ENCODE measurements around the gene NAGS. TPM values are rescaled to one million over a fixed set of nuclear protein-coding genes. Genes with fewer than 3 reads are reported as not detected.

NAGS gene
- polyA plus RNA-seq, 3 donors = 0.34 to 1.0 (median 0.45) TPM

Other genes with a start within 250 kb of the NAGS start
- not detected for gene SOST, start 245.8 kb upstream of the NAGS start, polyA plus RNA-seq
- gene DUSP3, start 225.6 kb upstream of the NAGS start, polyA plus RNA-seq = 10 to 100 TPM; 25.2 to 52.0 (median 36.2) TPM
- gene CFAP97D1, start 224.2 kb upstream of the NAGS start, polyA plus RNA-seq = not detected
- gene MPP3, start 171.5 kb upstream of the NAGS start, polyA plus RNA-seq = 1 to 10 TPM; 4.9 to 7.0 (median 5.6) TPM
- gene CD300LG, start 157.4 kb upstream of the NAGS start, polyA plus RNA-seq = 100 to 1,000 TPM in 1 of 3 donors, 10 to 100 TPM in 1, 1 to 10 TPM in 1; 7.2 to 117 (median 44.2) TPM
- gene MPP2, start 97.1 kb upstream of the NAGS start, polyA plus RNA-seq = 1 to 10 TPM in 1 of 3 donors, under 1 TPM in 2; 0.61 to 3.3 (median 0.71) TPM
- 10 to 100 TPM in 1 of 3 donors, not detected in 2; 89.3 TPM for gene PPY, start 62.1 kb upstream of the NAGS start, polyA plus RNA-seq
- gene PYY, start 50.7 kb upstream of the NAGS start, polyA plus RNA-seq = not detected
- gene TMEM101, start 10.3 kb downstream of the NAGS start, polyA plus RNA-seq = 10 to 100 TPM; 18.7 to 35.4 (median 22.9) TPM
- gene LSM12, start 62.0 kb downstream of the NAGS start, polyA plus RNA-seq = 10 to 100 TPM; 13.7 to 30.6 (median 28.6) TPM
- gene G6PC3, start 66.1 kb downstream of the NAGS start, polyA plus RNA-seq = 10 to 100 TPM; 39.4 to 85.3 (median 39.5) TPM
- 10 to 100 TPM; 19.3 to 37.6 (median 34.1) TPM for gene HDAC5, start 119.0 kb downstream of the NAGS start, polyA plus RNA-seq
- gene HROB, start 137.3 kb downstream of the NAGS start, polyA plus RNA-seq = 1 to 10 TPM in 2 of 3 donors, under 1 TPM in 1; 0.37 to 2.7 (median 2.6) TPM
- gene ASB16, start 166.1 kb downstream of the NAGS start, polyA plus RNA-seq = under 1 TPM in 2 of 3 donors, not detected in 1; 0.13 to 0.92 TPM
- gene TMUB2, start 182.3 kb downstream of the NAGS start, polyA plus RNA-seq = 10 to 100 TPM; 20.7 to 33.5 (median 28.7) TPM
- gene ATXN7L3, start 195.3 kb downstream of the NAGS start, polyA plus RNA-seq = 10 to 100 TPM; 14.5 to 34.8 (median 28.1) TPM
- gene UBTF, start 215.1 kb downstream of the NAGS start, polyA plus RNA-seq = 10 to 100 TPM; 28.2 to 40.9 (median 35.3) TPM